Activated CD8-positive, alpha-beta T cell treated with anti-CD3 and anti-CD28 coated beads for 36 hours (primary cell): Measurements from ENCODE around the gene KLF7. TPM values are rescaled to one million over a fixed set of nuclear protein-coding genes. Genes with fewer than 3 reads are reported as not detected.
A peak's percentile ranks its signal among the peaks of the same experiment; 100 is the strongest.

ENCODE experiments used
- ATAC-seq: fragments of 200-7000 bp; cut with Tn5 transposase; one replicate; pipeline ENCODE4 v1.10.0; 2021; ENCODE audit warnings: mild to moderate bottlenecking, moderate library complexity
- CTCF ChIA-PET: fragments of 350-600 bp; sonication (Branson Sonifier 250); formaldehyde crosslinking; loops from one replicate; lab custom pipeline; 2021; ENCODE audit warnings: antibody characterized with exemption; lab: Charles Lee
- POLR2A ChIA-PET: fragments of 350-600 bp; sonication (Branson Sonifier 250); formaldehyde crosslinking; loops from one replicate; lab custom pipeline; 2021; ENCODE audit warnings: antibody characterized with exemption; lab: Charles Lee
- DNase-seq: peaks from one replicate; pipeline ENCODE4 v3.0.0-alpha.2; 2020
- H3K27ac Mint-ChIP-seq: one replicate; pipeline ENCODE4 v1.8.0; 2021; ENCODE audit warnings: mild to moderate bottlenecking, mixed read lengths
- H3K27me3 Mint-ChIP-seq: one replicate; pipeline ENCODE4 v1.8.0; 2021; ENCODE audit warnings: mixed read lengths
- H3K36me3 Mint-ChIP-seq: one replicate; pipeline ENCODE4 v1.8.0; 2021; ENCODE audit warnings: low read depth, mixed read lengths
- H3K4me1 Mint-ChIP-seq: one replicate; pipeline ENCODE4 v1.8.0; 2021; ENCODE audit warnings: low read depth, mixed read lengths
- H3K4me3 Mint-ChIP-seq: one replicate; pipeline ENCODE4 v1.8.0; 2021; ENCODE audit warnings: mild to moderate bottlenecking, moderate library complexity, mixed read lengths
- H3K9me3 Mint-ChIP-seq: one replicate; pipeline ENCODE4 v1.8.0; 2021; ENCODE audit warnings: mixed read lengths
- CTCF ChIP-seq: fragments of 200-600 bp; IDR thresholded peaks from one replicate; pipeline ENCODE4 v1.8.0; 2022; ENCODE audit warnings: antibody characterized with exemption, mild to moderate bottlenecking
- intact Hi-C: fragments of 100-400 bp; cut with micrococcal nuclease; formaldehyde crosslinking; loops from one replicate; pipeline ENCODE4 v1.10.0; 2022
- total RNA-seq, 2 experiments: library from RNA; stranded (reverse); gene quantifications; one replicate each; pipeline ENCODE4 v1.2.3, GENCODE V29; 2021

Gene KLF7
- total RNA-seq, 2 experiments from 2014 or later: 9.8 to 10.0 TPM

DNA sequence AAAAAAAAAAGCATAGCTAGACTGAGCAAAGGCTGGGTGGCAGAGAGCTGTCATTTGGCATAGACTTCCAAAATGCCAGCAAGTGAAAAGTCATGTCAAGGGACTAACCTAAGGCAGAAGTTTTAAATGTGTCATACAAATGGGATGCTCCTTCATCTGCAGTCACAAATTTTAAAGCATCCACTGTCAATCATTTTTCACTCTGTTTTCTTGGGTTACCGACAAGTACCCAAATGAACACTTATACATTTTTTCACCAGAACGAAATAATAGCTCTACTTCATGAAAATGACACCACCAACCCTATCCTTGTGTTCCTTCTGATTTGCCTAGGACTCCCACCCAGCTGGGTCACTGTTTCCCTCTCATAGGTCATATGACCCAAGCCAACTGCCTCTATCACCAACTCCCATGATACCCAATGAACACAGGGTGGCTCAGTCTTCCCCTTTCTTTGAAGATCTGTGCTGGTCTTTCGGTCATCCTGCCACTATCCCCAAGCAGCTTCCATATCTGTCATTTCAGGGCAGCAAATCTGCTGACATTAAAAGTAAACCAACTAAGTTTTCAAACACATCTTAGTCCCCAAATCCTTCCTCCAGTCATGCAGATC is 21.5 kb downstream of the KLF7 start:
- no peaks in the 10 kb centered on the region for H3K27me3 Mint-ChIP-seq
- CTCF ChIA-PET: interaction anchor here (0.9 to 3.2 kb wide), 5 partner anchors 12 to 81 kb away, joined by 3 to 23 read pairs (median 7); no protein-coding TSS in a partner anchor
- H3K27ac Mint-ChIP-seq: peak overlapping the region; percentile 83
- peaks cover 55% of the 10 kb centered on the region for H3K4me1 Mint-ChIP-seq
- no peaks in the 10 kb centered on the region for H3K9me3 Mint-ChIP-seq
- DNase-seq (no peak), ATAC-seq (no peak)
- no peak for TF ChIP-seq CTCF
- intact Hi-C loops: no loop called here
- H3K4me3 Mint-ChIP-seq: peak overlapping the region; percentile 72
- H3K36me3 Mint-ChIP-seq: peaks cover 9% of the 10 kb centered on the region
- POLR2A ChIA-PET: interaction anchor here (0.8 to 2.9 kb wide), 11 partner anchors 8 to 82 kb away, joined by 3 to 17 read pairs (median 4); partner anchors contain the start of gene KLF7

GRCh38 chr2:207143215-207144172 is 22.3 kb downstream of the KLF7 start:
- H3K9me3 Mint-ChIP-seq: no peaks in the 10 kb centered on the region
- ChIA-PET CTCF (interaction anchor here (0.9 to 3.2 kb wide), 14 partner anchors 11 to 196 kb away, joined by 3 to 23 read pairs (median 6); partner anchors contain the start of gene KLF7), POLR2A (interaction anchor here (0.6 to 2.9 kb wide), 12 partner anchors 9 to 417 kb away, joined by 3 to 17 read pairs (median 4); partner anchors contain the start of gene KLF7)
- ATAC-seq: peak; percentile 62
- DNase-seq: peak; percentile 66
- TF ChIP-seq CTCF: no peak
- peak overlapping the region; percentile 83 for H3K27ac Mint-ChIP-seq
- peaks cover 50% of the 10 kb centered on the region for H3K4me1 Mint-ChIP-seq
- H3K27me3 Mint-ChIP-seq: no peaks in the 10 kb centered on the region
- peaks cover 10% of the 10 kb centered on the region for H3K36me3 Mint-ChIP-seq
- H3K4me3 Mint-ChIP-seq: peak overlapping the region; percentile 72
- intact Hi-C loops: no loop called here

DNA sequence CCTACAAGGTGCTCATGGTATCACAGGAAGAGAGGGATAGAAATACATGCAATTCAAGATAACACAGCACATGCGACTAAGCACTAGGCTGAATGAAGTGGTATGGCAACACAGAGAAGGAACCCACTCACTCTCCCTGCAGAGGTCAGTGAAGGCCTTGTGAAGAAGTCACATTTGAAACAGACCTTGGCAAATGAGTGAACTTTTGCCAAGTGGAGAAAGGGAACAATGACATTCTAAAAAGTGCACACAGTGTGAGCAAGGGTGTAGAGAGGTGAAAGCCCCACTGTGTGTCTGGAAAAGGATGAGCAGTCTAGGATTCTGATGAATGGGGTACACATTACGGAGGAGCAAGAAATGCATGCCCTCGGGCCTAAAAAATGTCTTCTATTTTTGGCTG is 23.3 kb downstream of the KLF7 start:
- peak; percentile 59 for ATAC-seq
- POLR2A ChIA-PET: interaction anchor here (0.6 to 2.9 kb wide), 8 partner anchors 9 to 416 kb away, joined by 3 to 17 read pairs (median 3); partner anchors contain the start of genes FASTKD2 and MDH1B

GRCh38 chr2:207141386-207141785 is 24.4 kb downstream of the KLF7 start:
- no peak overlapping the region for H3K4me3 Mint-ChIP-seq

More for the DNA sequence above, 23.3 kb downstream of the KLF7 start:
- peak; percentile 29 for DNase-seq
- Mint-ChIP-seq H3K27me3 (no peaks in the 10 kb centered on the region), H3K36me3 (peaks cover 10% of the 10 kb centered on the region), H3K27ac (peak overlapping the region; percentile 83), H3K9me3 (no peaks in the 10 kb centered on the region), H3K4me1 (peaks cover 58% of the 10 kb centered on the region), H3K4me3 (peak overlapping the region; percentile 72)
- CTCF ChIA-PET: interaction anchor here (0.7 to 3.2 kb wide), 20 partner anchors 9 to 334 kb away, joined by 3 to 23 read pairs (median 4); partner anchors contain the start of gene KLF7
- intact Hi-C loops: no loop called here
- peak; percentile 24 for TF ChIP-seq CTCF

More at GRCh38 chr2:207141386-207141785, 24.4 kb downstream of the KLF7 start:
- H3K9me3 Mint-ChIP-seq: no peaks in the 10 kb centered on the region
- TF ChIP-seq CTCF: no peak
- no peaks in the 10 kb centered on the region for H3K27me3 Mint-ChIP-seq
- peak overlapping the region; percentile 83 for H3K27ac Mint-ChIP-seq
- intact Hi-C loops: no loop called here
- ATAC-seq (no peak), DNase-seq (no peak)
- H3K4me1 Mint-ChIP-seq: peaks cover 66% of the 10 kb centered on the region
- ChIA-PET CTCF (interaction anchor here (0.9 to 3.2 kb wide), 12 partner anchors 9 to 335 kb away, joined by 3 to 23 read pairs (median 4); no protein-coding TSS in a partner anchor), POLR2A (interaction anchor here (0.9 to 1.5 kb wide), 3 partner anchors 10 to 16 kb away, joined by 3 read pairs; no protein-coding TSS in a partner anchor)
- peaks cover 10% of the 10 kb centered on the region for H3K36me3 Mint-ChIP-seq
